AG10803 (cell line): Measurements from ENCODE around the gene CTSE.

Experiments
- DNase-seq: peaks from one replicate; pipeline ENCODE4 v3.0.0; 2010; ENCODE audit warnings: low read depth
- H3K4me3 ChIP-seq: 2 replicates; pipeline ENCODE4 v1.5.1; 2011; ENCODE audit warnings: mild to moderate bottlenecking, low read length, control low read depth
- TF ChIP-seq, protein P1 (sequence below): conservative IDR thresholded peaks from 2 replicates; pipeline ENCODE4 v1.5.1; 2011; ENCODE audit warnings: mild to moderate bottlenecking, low read length, control low read depth, inconsistent platforms

The CTSE gene

DNA sequence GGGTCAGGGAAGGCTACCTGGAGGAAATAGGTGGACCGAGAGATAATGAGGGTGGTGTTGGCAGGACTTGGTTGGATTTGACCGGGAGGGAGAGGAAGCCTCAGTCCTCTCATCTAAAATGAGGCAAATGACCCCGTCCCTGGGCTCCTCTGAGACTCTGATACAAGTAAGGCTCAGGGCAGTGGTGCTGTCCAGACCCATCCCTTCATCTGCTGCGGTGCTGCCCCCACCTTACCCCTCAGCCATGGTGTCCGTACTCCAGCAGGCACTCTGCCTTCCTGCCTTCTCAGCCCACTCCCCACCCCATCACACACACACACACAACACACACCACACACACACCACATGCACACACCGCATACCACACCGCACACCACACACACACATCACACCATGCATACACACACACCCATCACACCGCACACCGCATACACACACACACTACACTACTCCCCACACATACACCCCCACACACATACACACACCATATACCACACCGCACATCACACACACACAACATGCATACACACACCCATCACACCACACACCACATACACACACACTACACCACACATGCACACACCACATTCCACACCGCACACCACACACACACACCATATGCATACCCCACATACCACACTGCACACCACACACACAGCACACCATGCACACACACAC is 51.1 kb downstream of the CTSE start:
- H3K4me3 ChIP-seq, result no peak overlapping the region
- peak; percentile 55 for DNase-seq
- TF ChIP-seq, protein P1, sequence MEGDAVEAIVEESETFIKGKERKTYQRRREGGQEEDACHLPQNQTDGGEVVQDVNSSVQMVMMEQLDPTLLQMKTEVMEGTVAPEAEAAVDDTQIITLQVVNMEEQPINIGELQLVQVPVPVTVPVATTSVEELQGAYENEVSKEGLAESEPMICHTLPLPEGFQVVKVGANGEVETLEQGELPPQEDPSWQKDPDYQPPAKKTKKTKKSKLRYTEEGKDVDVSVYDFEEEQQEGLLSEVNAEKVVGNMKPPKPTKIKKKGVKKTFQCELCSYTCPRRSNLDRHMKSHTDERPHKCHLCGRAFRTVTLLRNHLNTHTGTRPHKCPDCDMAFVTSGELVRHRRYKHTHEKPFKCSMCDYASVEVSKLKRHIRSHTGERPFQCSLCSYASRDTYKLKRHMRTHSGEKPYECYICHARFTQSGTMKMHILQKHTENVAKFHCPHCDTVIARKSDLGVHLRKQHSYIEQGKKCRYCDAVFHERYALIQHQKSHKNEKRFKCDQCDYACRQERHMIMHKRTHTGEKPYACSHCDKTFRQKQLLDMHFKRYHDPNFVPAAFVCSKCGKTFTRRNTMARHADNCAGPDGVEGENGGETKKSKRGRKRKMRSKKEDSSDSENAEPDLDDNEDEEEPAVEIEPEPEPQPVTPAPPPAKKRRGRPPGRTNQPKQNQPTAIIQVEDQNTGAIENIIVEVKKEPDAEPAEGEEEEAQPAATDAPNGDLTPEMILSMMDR, result no peak

DNA sequence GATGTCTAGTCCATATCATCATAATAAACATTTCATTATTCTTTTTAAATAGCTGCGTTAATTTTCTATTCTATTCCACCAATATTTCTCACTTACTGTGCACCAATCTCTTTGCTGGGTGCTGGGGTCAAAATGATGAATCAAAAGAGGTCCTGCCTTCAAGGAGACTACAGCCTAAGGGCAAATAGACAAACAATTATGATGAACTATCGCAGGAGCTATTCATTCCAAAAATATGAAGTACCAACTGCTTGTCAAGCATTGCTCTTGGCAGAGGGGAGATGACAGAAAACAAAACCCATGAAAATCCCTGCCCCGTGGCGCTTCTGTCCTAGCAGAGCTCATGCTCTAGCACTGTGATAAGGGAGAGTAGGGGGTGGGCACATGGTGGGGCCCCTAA is 51.6 kb downstream of the CTSE start:
- H3K4me3 ChIP-seq, result no peak overlapping the region
- no peak for DNase-seq
- TF ChIP-seq, protein P1, result no peak

DNA sequence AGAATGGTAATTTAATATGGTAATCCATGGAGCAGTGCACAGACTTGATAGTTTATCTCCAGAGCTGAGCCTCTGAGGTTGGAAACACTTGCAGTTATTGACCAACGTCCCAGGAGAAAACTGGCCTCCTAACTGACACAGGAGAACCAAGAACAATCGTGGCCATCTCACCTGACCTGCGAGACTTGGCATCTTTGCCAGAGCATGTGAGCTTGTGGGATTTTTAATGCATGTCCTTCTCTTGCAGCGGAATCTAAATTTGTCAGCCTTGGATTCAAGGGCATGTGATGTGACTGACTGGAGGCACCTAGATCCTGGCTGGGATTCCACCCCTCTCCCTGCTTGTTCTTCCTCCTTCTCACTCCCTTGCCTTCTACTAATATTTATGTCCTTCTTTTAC is 52.6 kb downstream of the CTSE start:
- no peak overlapping the region for H3K4me3 ChIP-seq
- TF ChIP-seq, protein P1, result no peak
- DNase-seq, result no peak

DNA sequence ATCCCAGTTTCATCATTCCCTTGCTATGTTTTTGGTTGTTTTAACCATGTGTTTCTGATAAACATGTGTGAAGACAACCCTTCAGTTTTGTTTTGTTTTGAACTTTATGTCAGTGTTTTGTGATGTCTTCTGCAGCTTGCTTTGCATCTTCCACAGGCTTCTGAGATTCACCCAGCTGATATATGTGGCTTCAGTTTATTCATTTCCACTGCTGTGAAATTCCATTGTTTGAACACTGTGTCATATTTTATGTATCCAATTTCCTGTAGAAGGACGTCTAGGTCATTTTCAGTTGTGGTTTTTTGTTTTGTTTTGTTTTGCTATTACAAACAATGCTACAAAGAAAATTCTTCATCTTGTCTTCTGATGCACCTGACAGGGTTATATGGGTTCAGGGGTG is 53.2 kb downstream of the CTSE start:
- TF ChIP-seq, protein P1, result no peak
- no peak overlapping the region for H3K4me3 ChIP-seq
- DNase-seq, result peak; percentile 48

DNA sequence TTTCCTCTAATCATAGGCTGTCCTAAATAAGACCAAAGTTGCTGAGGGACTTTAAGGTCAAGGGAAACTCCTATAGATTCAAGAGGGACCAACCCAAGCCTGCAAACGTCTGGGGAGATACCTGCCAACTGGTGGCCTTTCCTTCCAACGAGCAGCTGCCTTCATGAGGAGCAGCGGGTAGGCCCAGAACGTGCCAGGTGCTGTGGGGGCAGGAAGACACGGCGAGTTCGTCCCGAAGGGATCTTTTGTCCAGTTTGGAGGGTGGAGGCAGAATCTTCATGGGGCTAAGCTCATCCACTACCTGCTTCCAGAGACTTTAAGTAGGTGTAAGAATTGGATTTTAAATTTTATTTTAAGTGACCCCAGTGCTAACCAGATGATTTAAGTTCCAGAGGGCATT is 54.5 kb downstream of the CTSE start:
- DNase-seq, result no peak
- H3K4me3 ChIP-seq, result no peak overlapping the region
- TF ChIP-seq, protein P1, result no peak

DNA sequence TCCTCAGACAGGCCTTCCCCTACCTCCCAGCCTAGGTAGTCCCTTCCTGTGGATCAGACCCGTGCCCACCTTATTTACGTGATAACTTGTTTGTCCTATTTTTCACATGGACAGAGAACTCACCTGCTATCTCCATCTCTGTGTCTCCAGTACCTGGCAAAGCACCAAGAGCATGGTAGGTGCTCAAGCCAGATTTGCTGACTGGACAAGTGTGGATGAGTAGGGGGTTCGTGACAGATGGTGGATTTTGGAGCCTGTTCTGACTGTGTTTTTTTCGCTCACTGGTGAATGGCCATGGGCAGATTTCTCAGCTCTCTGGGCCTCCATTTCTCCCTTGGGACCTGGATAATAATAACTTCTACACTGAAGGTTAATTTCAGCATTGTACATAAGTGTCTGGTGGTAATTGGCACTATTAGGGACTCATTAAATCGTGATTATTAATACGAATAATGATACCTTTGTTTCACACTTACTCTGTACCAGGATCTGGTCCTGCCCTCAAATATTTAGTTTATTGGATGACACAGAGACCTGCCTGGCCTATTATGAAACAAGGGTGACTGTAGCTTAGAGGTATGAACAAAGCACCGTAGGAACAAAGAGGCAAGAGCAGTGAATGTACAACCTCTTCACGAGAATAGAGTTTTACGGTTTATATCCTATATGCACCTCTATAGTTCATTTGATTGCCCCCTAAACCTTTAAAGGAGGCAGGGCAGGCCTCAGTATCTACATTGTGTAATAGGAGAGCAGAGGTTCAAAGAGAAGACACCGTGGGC is 56.0 kb downstream of the CTSE start:
- peak; percentile 30 for DNase-seq
- no peak overlapping the region for H3K4me3 ChIP-seq
- TF ChIP-seq, protein P1, result no peak
